Activated naive CD4-positive, alpha-beta T cell treated with anti-CD3 and anti-CD28 coated beads, Interleukin-2, amount 10 ng/mL, durations not matched to agents 7 days and 5 days (primary cell): ENCODE data around the gene SLC19A1.

ENCODE experiments used
- CTCF ChIA-PET: fragments of 350-600 bp; sonication (Branson Sonifier 250); formaldehyde crosslinking; loops from one replicate; lab custom pipeline; 2021; ENCODE audit warnings: antibody characterized with exemption; lab: Charles Lee
- DNase-seq: peaks from one replicate; pipeline ENCODE4 v3.0.0-alpha.2; 2020
- H3K27ac Mint-ChIP-seq: one replicate; pipeline ENCODE4 v1.8.0; 2021; ENCODE audit warnings: mild to moderate bottlenecking, moderate library complexity, mixed read lengths
- H3K27me3 Mint-ChIP-seq: one replicate; pipeline ENCODE4 v1.8.0; 2021; ENCODE audit warnings: mild to moderate bottlenecking, mixed read lengths
- H3K36me3 Mint-ChIP-seq: one replicate; pipeline ENCODE4 v1.8.0; 2021; ENCODE audit warnings: mixed read lengths
- H3K4me1 Mint-ChIP-seq: one replicate; pipeline ENCODE4 v1.8.0; 2021; ENCODE audit warnings: mixed read lengths
- H3K4me3 Mint-ChIP-seq: one replicate; pipeline ENCODE4 v1.8.0; 2021; ENCODE audit warnings: mild to moderate bottlenecking, moderate library complexity, mixed read lengths
- H3K9me3 Mint-ChIP-seq: one replicate; pipeline ENCODE4 v1.8.0; 2021; ENCODE audit warnings: mixed read lengths

The SLC19A1 gene

DNA sequence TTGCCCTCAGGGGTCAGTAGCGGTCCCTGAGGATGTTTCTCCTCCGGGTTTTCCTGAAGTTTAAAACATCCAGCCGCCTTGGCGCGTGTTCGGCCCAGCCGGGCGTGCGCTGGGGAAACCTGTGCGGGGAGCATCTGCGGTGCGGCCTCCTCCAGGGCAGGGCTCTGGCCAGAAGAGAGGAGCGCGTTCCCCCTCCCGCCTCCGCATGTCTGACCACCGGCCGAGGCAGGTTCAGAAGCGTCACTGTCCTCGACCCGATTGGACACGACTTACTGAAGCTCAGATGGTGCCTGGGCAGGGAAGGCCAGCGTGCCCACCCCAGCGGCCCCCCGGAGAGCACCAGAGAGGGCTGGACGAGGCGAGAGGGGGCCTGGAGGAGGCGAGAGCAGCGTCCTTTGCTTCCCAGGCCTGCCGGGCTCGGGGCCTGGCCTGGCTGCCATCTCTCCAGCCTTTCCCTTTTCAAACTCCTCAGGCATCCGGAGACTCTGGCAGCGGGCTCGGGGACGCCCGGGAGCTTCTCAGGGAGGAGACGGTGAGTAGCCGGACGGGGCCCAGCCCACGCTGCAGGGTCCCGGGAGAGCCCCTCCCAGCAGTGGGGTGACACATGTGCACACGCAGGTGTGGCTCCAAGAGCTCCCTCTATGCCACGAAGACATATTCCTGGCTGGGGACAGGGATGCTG, 67.1 kb downstream of the SLC19A1 start:
- no peak for DNase-seq
- CTCF ChIA-PET: no interaction called here
- Mint-ChIP-seq H3K4me3 (no peak overlapping the region), H3K4me1 (peaks cover 42% of the 10 kb centered on the region), H3K36me3 (no peaks in the 10 kb centered on the region), H3K9me3 (peaks cover 5% of the 10 kb centered on the region), H3K27me3 (no peaks in the 10 kb centered on the region), H3K27ac (no peak overlapping the region)

DNA sequence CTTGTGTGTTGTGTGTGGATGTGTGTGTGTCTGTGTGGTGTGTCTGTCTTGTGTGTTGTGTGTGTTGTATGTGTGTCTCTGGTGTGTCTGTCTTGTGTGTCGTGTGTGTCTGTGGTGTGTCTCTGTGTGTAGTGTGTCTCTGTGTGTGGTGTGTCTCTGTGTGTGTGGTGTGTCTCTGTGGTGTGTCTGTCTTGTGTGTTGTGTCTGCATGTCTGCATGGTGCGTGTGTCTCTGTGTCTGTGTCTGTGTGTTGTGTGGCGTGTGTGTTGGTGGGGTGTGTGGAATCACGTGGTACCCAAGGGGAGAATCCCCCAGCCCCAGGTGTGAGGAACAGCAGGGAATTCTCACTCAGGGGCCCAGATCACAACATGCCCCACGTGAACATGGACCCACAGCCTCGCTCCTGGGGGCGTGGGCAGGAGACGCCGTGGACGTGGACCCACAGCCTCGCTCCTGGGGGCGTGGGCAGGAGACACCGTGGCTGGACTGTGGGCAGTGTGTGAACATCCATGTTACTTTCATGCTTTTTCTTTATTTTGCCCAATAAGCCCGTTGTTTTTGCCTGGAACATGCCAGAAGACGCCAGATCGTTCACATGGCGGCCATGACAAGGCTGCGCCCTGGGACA, 67.8 kb downstream of the SLC19A1 start:
- Mint-ChIP-seq H3K27ac (peak overlapping the region; percentile 4), H3K4me3 (no peak overlapping the region), H3K4me1 (peaks cover 41% of the 10 kb centered on the region), H3K27me3 (no peaks in the 10 kb centered on the region), H3K36me3 (no peaks in the 10 kb centered on the region), H3K9me3 (peaks cover 5% of the 10 kb centered on the region)
- CTCF ChIA-PET: no interaction called here
- no peak for DNase-seq

DNA sequence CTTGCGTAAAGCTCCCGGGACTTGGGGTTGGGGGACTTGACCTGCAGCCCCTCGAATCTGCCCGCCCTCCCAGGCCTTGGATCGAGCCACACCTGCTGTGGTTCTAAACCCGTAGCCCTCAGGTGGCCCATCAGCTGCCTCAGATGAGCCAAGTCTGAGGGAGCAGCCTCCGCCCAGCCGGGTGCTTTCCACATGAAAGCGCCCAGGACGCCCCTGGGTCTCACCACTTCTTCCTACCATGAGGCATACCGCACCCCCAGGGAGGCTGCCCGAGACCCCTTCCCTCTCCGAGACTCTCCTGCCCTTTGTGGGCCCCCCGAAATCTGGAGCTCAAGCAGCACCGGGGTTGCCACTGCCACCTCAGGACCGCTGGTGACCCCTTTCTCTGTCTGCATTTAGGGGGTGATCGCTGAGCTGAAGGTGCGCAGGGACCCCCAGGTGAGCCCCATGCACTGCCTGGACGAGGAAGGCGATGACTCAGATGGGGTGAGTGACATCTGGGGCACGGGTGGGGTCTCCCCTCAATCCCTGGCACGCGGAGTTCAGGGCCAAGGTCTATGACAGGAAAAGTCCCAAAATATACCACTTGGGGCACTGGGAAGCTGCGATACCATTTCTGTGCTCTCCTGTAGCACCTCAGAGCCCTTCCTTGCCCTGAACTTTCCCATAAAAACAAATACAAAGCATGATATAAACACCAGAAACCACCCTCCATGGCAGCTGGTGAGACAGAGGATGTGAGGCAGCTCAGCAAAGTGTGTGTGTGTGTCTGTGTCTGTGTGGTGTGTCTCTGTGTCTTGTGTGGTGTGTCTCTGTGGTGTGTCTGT, 68.5 kb downstream of the SLC19A1 start:
- Mint-ChIP-seq H3K27me3 (no peaks in the 10 kb centered on the region), H3K4me3 (no peak overlapping the region), H3K4me1 (peaks cover 34% of the 10 kb centered on the region), H3K27ac (peak overlapping the region; percentile 4), H3K36me3 (no peaks in the 10 kb centered on the region), H3K9me3 (peaks cover 5% of the 10 kb centered on the region)
- no peak for DNase-seq
- CTCF ChIA-PET: no interaction called here

DNA sequence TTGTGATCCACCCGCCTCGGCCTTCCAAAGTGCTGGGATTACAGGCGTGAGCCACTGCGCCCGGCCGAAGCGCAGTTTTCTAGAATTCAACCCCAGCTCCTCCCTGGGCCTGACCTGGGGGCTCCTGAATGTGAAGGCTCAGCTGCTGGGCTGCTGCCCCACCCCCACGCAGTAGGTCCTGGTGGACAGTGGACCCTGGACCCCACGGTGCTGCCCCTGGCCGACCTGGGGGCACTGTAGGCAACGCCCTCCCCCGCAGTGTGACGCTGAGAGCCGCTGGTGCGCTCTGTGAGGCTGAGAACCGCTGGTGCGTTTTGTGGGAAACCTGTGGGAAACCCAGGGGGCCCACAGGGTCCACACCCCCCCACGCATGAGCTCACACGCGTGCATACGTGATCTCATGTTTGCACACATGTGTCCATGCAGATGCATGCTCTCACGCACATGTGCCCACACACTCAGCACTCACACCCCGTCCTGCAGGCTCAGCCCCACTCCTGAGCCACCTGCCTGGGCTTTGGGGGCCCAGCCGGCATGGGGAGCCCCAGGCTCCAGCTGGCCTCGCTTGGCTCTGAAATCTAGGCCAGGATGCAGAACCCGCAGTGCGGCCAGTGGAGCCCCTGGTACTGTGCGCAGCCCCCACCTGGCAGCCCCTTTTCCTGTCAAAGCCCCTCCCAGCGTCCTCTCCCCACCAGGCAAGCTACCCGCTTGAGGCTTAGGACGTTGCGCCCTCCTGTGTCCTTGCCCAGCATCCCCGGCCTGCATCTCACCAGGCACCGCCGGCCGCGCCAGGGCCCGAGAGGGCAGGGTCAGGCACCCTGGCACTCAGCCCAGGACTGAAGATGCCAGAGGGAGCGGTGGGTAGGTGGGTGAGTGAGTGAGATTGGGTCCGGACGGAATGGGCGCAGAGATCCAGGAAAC, 69.5 kb downstream of the SLC19A1 start:
- peaks cover 5% of the 10 kb centered on the region for H3K9me3 Mint-ChIP-seq
- no peak for DNase-seq
- no peak overlapping the region for H3K4me3 Mint-ChIP-seq
- CTCF ChIA-PET: no interaction called here
- no peak overlapping the region for H3K27ac Mint-ChIP-seq
- peaks cover 24% of the 10 kb centered on the region for H3K4me1 Mint-ChIP-seq
- no peaks in the 10 kb centered on the region for H3K36me3 Mint-ChIP-seq
- H3K27me3 Mint-ChIP-seq: no peaks in the 10 kb centered on the region

DNA sequence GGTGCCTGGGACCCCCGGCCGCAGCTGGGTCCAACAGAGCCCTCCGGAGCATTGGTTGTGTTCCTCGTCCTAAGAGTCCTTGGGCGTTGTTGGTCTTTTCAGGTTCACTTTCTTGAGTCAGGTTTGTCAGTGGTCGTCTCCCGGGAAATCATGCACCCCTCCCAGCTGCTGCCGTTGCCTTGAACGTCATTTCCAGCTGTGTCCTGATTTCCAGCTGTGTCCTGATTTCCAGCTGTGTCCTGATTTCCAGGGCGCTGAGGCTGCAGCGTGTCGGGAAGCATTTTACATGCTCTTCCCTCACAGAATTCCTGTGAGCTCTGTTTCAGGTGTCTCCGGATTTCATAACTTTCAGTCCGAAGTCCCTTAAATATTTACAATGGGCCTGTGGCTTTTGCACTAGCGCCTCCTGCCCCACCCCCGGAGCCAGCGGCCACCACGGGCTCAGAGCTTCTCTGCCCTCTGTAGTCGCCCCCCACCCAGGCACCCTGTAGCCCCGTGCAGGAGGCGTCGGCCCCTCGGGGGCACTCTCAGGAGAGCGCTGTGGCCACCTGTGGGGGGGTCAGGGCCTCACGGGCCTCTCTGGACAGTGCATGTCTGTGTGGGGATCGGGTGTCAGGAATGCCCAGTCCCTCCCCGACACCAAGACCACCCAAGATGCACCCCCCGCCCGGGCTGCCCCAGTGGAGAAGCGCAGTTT, 70.6 kb downstream of the SLC19A1 start:
- Mint-ChIP-seq H3K9me3 (peaks cover 5% of the 10 kb centered on the region), H3K36me3 (no peaks in the 10 kb centered on the region), H3K27me3 (no peaks in the 10 kb centered on the region), H3K4me1 (peaks cover 18% of the 10 kb centered on the region), H3K4me3 (no peak overlapping the region), H3K27ac (no peak overlapping the region)
- no peak for DNase-seq
- CTCF ChIA-PET: interaction anchor here (1.2 kb wide), 1 partner anchor 32 kb away, joined by 3 read pairs; no protein-coding TSS in a partner anchor

DNA sequence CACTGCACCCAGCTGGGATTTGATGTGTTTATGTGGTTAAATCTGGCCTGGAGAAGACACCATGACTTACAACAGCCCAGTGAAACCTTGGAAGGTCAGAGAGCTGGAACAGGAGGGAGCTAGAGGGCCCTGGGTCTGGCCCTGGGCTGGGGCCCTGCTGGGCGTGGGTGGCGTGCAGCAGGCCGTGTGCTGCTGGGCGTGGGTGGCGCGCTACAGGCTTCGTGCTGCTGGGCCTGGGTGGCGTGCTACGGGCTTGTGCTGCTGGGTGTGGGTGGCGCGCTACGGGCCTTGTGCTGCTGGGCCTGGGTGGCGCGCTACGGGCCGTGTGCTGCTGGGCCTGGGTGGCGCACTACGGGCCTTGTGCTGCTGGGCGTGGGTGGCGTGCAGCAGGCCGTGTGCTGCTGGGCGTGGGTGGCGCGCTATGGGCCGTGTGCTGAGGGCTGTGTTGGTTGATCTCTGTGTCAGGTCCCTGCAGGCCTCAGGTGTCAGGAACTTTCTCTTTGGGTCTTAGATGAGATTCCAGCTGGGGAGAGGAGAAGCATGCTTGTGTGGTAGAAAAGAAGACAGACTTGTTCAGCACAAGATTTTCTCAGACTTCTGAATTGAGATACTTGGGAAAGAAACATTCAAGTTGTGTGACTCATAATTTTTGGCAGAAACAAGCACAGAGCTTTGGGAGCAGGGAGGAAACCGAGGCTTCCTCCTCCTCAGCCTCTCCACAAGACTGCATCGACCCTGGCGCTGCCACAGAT, 71.3 kb downstream of the SLC19A1 start:
- no peaks in the 10 kb centered on the region for H3K36me3 Mint-ChIP-seq
- H3K9me3 Mint-ChIP-seq: peaks cover 5% of the 10 kb centered on the region
- peaks cover 14% of the 10 kb centered on the region for H3K4me1 Mint-ChIP-seq
- no peak overlapping the region for H3K27ac Mint-ChIP-seq
- H3K4me3 Mint-ChIP-seq: no peak overlapping the region
- no peaks in the 10 kb centered on the region for H3K27me3 Mint-ChIP-seq
- no peak for DNase-seq
- CTCF ChIA-PET: interaction anchor here (1.2 kb wide), 1 partner anchor 31 kb away, joined by 3 read pairs; no protein-coding TSS in a partner anchor

DNA sequence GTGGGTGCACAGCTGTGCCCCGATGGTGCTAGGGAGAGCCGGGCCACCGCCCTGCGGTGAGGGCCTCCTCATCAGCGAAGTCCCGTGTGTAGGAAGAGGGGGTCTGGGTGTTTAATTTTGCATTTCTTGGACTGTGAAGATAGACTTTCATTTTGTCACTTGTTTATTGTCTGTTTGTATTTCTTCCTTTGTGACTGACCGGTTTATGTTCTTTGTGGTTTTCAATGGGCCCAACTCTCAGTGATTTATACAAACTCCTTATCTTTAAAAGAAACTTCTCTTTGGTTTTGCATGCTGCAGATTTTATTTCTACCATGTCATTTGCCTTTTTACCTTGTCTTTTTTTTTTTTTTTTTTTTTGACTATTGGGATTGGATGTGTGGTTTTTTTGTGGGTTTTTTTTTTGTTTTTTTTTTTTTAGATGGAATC, 72.1 kb downstream of the SLC19A1 start:
- Mint-ChIP-seq H3K4me1 (peaks cover 14% of the 10 kb centered on the region), H3K4me3 (no peak overlapping the region), H3K27ac (no peak overlapping the region), H3K36me3 (no peaks in the 10 kb centered on the region), H3K9me3 (peaks cover 5% of the 10 kb centered on the region), H3K27me3 (peaks cover 5% of the 10 kb centered on the region)
- CTCF ChIA-PET: no interaction called here
- DNase-seq: no peak

DNA sequence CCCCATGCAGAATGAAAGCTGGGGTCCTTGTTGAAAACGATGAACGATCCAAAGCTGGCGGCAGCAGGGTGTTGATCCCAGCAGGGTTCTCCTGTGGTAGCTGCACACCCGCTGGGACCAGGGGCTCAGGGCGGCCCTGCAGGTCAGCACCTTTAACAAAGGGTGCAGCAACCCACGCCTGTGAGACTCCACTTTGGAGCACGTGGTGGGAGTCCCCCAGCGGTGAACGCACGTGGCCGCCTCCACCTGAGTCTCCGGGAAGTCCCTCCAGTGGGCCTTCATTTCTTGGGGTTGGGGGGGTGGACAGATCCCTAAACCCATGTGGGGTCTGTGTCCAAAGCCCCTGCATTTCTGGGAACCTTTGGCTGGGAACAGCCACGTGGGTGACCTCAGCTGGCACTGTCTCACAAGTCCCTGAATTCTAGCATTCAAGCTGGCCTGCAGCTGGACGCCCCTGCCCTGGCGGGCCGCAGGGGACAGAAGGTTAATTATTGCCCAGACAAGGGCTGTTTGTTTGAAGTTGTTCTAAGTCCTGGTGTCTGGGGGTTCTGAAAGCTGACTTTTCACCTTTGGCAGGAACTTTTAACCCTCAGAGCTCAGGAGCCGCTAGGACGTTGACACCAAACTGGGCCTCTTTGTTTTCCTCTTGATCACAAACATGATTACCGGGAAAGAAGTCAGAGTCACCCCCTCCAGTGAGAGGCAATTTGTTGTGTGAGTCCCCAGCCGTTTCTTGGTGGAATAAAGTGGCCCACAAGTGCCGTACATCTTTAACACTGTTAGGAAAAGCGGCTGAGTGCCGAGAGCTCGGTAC, 72.8 kb downstream of the SLC19A1 start:
- H3K4me3 Mint-ChIP-seq: no peak overlapping the region
- no peak overlapping the region for H3K27ac Mint-ChIP-seq
- CTCF ChIA-PET: no interaction called here
- H3K9me3 Mint-ChIP-seq: peaks cover 5% of the 10 kb centered on the region
- H3K4me1 Mint-ChIP-seq: peaks cover 14% of the 10 kb centered on the region
- H3K36me3 Mint-ChIP-seq: no peaks in the 10 kb centered on the region
- no peak for DNase-seq
- H3K27me3 Mint-ChIP-seq: peaks cover 11% of the 10 kb centered on the region

DNA sequence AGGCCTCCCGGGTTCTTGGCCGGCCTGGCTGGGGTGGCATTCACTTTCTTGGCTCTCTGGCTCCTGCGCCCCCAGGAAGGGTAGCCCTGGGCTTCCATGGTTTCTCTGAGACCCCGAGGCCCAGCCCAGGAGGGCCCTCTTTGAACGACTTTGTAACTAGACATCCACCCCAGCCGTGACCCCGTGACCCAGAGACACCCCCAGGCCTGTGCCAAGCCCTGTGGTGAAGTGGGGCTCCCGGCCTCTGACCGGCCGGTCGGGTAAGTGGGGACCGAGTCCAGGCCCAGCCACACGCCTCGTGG, 73.3 kb downstream of the SLC19A1 start:
- CTCF ChIA-PET: no interaction called here
- Mint-ChIP-seq H3K36me3 (no peaks in the 10 kb centered on the region), H3K27me3 (peaks cover 17% of the 10 kb centered on the region), H3K9me3 (no peaks in the 10 kb centered on the region), H3K4me3 (no peak overlapping the region), H3K4me1 (peaks cover 14% of the 10 kb centered on the region), H3K27ac (no peak overlapping the region)
- no peak for DNase-seq

DNA sequence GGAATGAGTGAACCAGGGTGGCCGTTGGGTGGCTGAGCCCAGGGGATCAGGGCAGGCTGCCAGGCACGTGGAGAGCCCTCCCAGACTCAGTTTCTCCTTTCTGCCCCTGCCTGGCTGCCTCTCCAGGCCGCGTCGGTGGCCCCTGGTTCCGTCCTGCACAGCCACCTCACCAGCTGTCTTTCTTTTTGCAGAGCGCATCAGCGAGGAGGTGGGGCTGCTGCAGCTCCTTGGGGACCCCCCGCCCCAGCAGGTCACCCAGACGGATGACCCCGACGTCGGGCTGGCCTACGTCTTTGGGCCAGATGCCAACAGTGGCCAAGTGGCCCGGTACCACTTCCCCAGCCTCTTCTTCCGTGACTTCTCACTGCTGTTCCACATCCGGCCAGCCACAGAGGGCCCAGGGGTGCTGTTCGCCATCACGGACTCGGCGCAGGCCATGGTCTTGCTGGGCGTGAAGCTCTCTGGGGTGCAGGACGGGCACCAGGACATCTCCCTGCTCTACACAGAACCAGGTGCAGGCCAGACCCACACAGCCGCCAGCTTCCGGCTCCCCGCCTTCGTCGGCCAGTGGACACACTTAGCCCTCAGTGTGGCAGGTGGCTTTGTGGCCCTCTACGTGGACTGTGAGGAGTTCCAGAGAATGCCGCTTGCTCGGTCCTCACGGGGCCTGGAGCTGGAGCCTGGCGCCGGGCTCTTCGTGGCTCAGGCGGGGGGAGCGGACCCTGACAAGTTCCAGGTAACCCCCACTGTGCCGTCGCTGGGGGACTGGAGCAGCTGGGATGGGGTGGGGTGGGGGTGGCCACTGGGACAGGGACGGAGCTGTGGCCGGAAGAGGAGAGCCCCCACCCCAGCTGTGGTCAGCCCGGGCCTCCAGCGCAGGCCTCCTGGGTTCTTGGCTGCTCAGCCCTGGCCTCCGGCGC, 73.9 kb downstream of the SLC19A1 start:
- Mint-ChIP-seq H3K27ac (no peak overlapping the region), H3K4me3 (no peak overlapping the region), H3K36me3 (no peaks in the 10 kb centered on the region), H3K9me3 (no peaks in the 10 kb centered on the region), H3K27me3 (peaks cover 23% of the 10 kb centered on the region), H3K4me1 (peaks cover 14% of the 10 kb centered on the region)
- DNase-seq: no peak
- CTCF ChIA-PET: no interaction called here

DNA sequence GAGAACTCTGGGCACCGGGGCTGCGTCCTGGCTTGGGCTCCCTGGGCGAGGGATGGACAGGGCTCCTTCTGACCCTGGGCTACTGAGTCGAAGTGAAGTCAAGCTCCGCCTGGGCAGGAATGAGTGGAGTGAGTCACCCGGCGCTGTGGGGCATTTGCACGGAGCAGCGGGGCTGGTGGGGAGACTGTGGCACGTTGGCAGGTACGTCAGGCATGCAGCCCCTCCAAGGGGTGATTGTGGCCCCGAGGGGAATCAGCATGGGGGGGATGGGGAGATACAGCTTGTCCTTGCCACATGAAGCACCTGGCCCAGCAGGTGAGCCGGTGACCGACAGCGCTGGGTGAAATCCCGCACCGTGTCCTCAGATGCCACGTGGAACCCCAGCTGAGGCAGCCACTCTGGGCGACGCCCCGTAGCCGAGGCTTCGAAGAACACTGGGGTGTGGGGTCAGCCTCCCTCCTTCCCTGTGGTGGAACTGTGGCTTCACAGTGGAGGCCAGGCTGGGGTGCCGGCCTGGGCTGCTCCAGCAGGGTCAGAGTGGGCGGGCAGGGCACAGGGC, 74.9 kb downstream of the SLC19A1 start:
- no peaks in the 10 kb centered on the region for H3K36me3 Mint-ChIP-seq
- H3K27ac Mint-ChIP-seq: no peak overlapping the region
- CTCF ChIA-PET: no interaction called here
- H3K27me3 Mint-ChIP-seq: peaks cover 33% of the 10 kb centered on the region
- peaks cover 14% of the 10 kb centered on the region for H3K4me1 Mint-ChIP-seq
- no peak overlapping the region for H3K4me3 Mint-ChIP-seq
- DNase-seq: no peak
- H3K9me3 Mint-ChIP-seq: no peaks in the 10 kb centered on the region
